ENCODE data around the gene TMPRSS4. TPM values are rescaled to one million over a fixed set of nuclear protein-coding genes. Genes with fewer than 3 reads are reported as not detected.

Gene TMPRSS4, protein sequence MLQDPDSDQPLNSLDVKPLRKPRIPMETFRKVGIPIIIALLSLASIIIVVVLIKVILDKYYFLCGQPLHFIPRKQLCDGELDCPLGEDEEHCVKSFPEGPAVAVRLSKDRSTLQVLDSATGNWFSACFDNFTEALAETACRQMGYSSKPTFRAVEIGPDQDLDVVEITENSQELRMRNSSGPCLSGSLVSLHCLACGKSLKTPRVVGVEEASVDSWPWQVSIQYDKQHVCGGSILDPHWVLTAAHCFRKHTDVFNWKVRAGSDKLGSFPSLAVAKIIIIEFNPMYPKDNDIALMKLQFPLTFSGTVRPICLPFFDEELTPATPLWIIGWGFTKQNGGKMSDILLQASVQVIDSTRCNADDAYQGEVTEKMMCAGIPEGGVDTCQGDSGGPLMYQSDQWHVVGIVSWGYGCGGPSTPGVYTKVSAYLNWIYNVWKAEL
- total RNA-seq (not detected in 2 replicates), polyA plus RNA-seq (not detected in 2 replicates), polyA minus RNA-seq (not detected in 2 replicates)
- not detected for total RNA-seq (2013)

DNA sequence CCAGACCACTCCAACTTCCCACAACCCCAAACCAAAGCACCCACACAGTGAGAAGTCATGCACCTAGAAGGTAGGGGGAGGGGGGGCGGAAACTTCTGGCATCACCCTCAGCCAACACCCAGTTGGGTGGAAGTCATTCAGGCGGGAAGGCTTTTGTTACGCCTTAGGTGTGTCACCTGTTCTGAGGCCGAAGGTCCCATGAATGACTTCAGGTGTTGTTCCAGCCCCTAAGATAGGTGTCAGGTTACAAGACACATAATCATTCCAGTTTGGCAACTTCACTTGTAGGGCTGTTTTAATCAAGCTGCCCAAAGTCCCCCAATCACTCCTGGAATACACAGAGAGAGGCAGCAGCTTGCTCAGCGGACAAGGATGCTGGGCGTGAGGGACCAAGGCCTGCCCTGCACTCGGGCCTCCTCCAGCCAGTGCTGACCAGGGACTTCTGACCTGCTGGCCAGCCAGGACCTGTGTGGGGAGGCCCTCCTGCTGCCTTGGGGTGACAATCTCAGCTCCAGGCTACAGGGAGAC lies at the start of gene TMPRSS4:
TMPRSS4 (plus strand) TSS at position 325 of the 528 bp plus-strand sequence. CDS start 225 bp downstream, outside the sequence.
- peaks cover 0 to 4% (median 1%) of the 10 kb centered on the region in 4 experiments for H3K27me3 ChIP-seq (replicated peaks in 1 of 4; ENCODE audit: control extremely low read depth in 1 of 4, control insufficient read depth in 3 of 4, insufficient read depth in 4 of 4, low read length in 3 of 4)
- no peaks in the 10 kb centered on the region for H3K4me1 ChIP-seq (ENCODE audit: control insufficient read depth in 2 of 2, insufficient read depth in 2 of 2, low read length in 2 of 2)
- no peak within 1 kb of the TSS for H3K4me3 ChIP-seq (ENCODE audit: control extremely low read depth in 1 of 5, extremely low read depth in 1 of 5, insufficient read depth in 1 of 5, low read depth in 2 of 5, low read length in 4 of 5)
- no peak for DNase-seq
- no peak within 1 kb of the TSS for H2AFZ ChIP-seq (ENCODE audit: insufficient read depth, low read depth, low read length, poor library complexity, severe bottlenecking)
- H3K4me2 ChIP-seq (replicated peaks; ENCODE audit: low read depth, low read length, poor library complexity, severe bottlenecking), result no peak within 1 kb of the TSS
- Mint-ChIP-seq H3K4me1 (no peaks in the 10 kb centered on the region), H3K4me3 (no peak within 1 kb of the TSS), H3K27me3 (peaks cover 43% of the 10 kb centered on the region), H3K27ac (no peak within 1 kb of the TSS), H3K9me3 (ENCODE audit: insufficient read depth) (no peaks in the 10 kb centered on the region)
- no peak within 1 kb of the TSS for H3K9ac ChIP-seq (ENCODE audit: low read length)
- H3K9me3 ChIP-seq (ENCODE audit: control extremely low read depth in 1 of 3, control insufficient read depth in 2 of 3, insufficient read depth in 1 of 3, low read length in 2 of 3), result no peaks in the 10 kb centered on the region
- intact Hi-C loops (cut with micrococcal nuclease), result no loop called here
- H4K20me1 ChIP-seq (ENCODE audit: control insufficient read depth, insufficient read depth, low read length, poor library complexity, severe bottlenecking), result no peaks in the 10 kb centered on the region
- POLR2A ChIA-PET, result no interaction called here
- H3K36me3 ChIP-seq (replicated peaks in 1 of 2; ENCODE audit: control extremely low read depth in 1 of 2, control insufficient read depth in 1 of 2, extremely low read depth in 1 of 2, insufficient read depth in 2 of 2, low read length in 1 of 2), result no peaks in the 10 kb centered on the region
- H3K79me2 ChIP-seq (ENCODE audit: control insufficient read depth, insufficient read depth, low read length), result no peaks in the 10 kb centered on the region
- 85% methylated on average over 5 of the region's 7 CpGs for WGBS (ENCODE audit: insufficient coverage)
- CTCF ChIA-PET, result no interaction called here
- no peak for TF ChIP-seq EZH2 (IDR thresholded peaks at IDR 0.05; ENCODE audit: borderline replicate concordance, insufficient read depth, low read depth, low read length, poor library complexity, severe bottlenecking)
- TF ChIP-seq, protein P1, sequence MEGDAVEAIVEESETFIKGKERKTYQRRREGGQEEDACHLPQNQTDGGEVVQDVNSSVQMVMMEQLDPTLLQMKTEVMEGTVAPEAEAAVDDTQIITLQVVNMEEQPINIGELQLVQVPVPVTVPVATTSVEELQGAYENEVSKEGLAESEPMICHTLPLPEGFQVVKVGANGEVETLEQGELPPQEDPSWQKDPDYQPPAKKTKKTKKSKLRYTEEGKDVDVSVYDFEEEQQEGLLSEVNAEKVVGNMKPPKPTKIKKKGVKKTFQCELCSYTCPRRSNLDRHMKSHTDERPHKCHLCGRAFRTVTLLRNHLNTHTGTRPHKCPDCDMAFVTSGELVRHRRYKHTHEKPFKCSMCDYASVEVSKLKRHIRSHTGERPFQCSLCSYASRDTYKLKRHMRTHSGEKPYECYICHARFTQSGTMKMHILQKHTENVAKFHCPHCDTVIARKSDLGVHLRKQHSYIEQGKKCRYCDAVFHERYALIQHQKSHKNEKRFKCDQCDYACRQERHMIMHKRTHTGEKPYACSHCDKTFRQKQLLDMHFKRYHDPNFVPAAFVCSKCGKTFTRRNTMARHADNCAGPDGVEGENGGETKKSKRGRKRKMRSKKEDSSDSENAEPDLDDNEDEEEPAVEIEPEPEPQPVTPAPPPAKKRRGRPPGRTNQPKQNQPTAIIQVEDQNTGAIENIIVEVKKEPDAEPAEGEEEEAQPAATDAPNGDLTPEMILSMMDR (IDR thresholded peaks at IDR 0.05), result no peak
- no peak for ATAC-seq (ENCODE audit: low read depth)
- H3K27ac ChIP-seq (ENCODE audit: low read length in 2 of 2), result no peak within 1 kb of the TSS

DNA sequence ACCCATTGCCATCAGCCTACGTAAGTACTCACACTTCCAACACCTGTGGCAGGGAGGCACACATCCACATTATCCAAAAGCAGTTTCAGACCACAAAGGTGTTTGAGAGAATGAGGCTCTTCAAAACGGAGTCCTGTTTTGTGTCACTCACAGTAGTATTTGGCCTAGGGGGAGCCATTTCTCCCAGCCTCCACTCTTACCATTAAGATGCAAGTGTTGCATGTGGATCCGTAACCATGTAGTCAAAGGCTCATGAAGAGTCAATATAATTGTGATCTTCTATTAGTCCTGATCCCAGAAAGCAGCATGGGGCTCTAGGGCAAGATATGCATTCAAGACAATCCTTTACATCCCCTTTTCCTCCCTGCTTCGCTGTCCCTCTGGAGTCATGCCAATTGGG lies 49.2 kb upstream of the TMPRSS4 start:
- WGBS (ENCODE audit: insufficient coverage), result no CpG with 5 or more reads among the region's 4 CpGs
- no peaks in the 10 kb centered on the region for H3K27me3 ChIP-seq (replicated peaks in 1 of 4; ENCODE audit: control extremely low read depth in 1 of 4, control insufficient read depth in 3 of 4, insufficient read depth in 4 of 4, low read length in 3 of 4)
- no peaks in the 10 kb centered on the region for H3K36me3 ChIP-seq (replicated peaks in 1 of 2; ENCODE audit: control extremely low read depth in 1 of 2, control insufficient read depth in 1 of 2, extremely low read depth in 1 of 2, insufficient read depth in 2 of 2, low read length in 1 of 2)
- POLR2A ChIA-PET, result interaction anchor here (1.3 kb wide), 1 partner anchor 17 kb away, joined by 8 read pairs; no protein-coding TSS in a partner anchor
- ATAC-seq (ENCODE audit: low read depth) (no peak), DNase-seq (no peak)
- H3K9ac ChIP-seq (ENCODE audit: low read length), result no peak overlapping the region
- no peak overlapping the region for H3K4me2 ChIP-seq (replicated peaks; ENCODE audit: low read depth, low read length, poor library complexity, severe bottlenecking)
- no peak overlapping the region for H3K4me3 ChIP-seq (ENCODE audit: control extremely low read depth in 1 of 5, extremely low read depth in 1 of 5, insufficient read depth in 1 of 5, low read depth in 2 of 5, low read length in 4 of 5)
- TF ChIP-seq EZH2 (IDR thresholded peaks at IDR 0.05; ENCODE audit: borderline replicate concordance, insufficient read depth, low read depth, low read length, poor library complexity, severe bottlenecking), result no peak
- TF ChIP-seq, protein P1 (IDR thresholded peaks at IDR 0.05), result no peak
- no peaks in the 10 kb centered on the region for H3K27me3 Mint-ChIP-seq
- no peak overlapping the region for H3K27ac ChIP-seq (ENCODE audit: low read length in 2 of 2)
- no peaks in the 10 kb centered on the region for H3K79me2 ChIP-seq (ENCODE audit: control insufficient read depth, insufficient read depth, low read length)
- peaks cover 19% of the 10 kb centered on the region for H3K4me1 Mint-ChIP-seq
- no peaks in the 10 kb centered on the region for H4K20me1 ChIP-seq (ENCODE audit: control insufficient read depth, insufficient read depth, low read length, poor library complexity, severe bottlenecking)
- peaks cover 5% of the 10 kb centered on the region for H3K9me3 Mint-ChIP-seq (ENCODE audit: insufficient read depth)
- no peak overlapping the region for H2AFZ ChIP-seq (ENCODE audit: insufficient read depth, low read depth, low read length, poor library complexity, severe bottlenecking)
- H3K9me3 ChIP-seq (ENCODE audit: control extremely low read depth in 1 of 3, control insufficient read depth in 2 of 3, insufficient read depth in 1 of 3, low read length in 2 of 3), result no peaks in the 10 kb centered on the region
- intact Hi-C loops (cut with micrococcal nuclease), result no loop called here
- H3K27ac Mint-ChIP-seq, result no peak overlapping the region
- H3K4me1 ChIP-seq (ENCODE audit: control insufficient read depth in 2 of 2, insufficient read depth in 2 of 2, low read length in 2 of 2), result peaks cover 0 to 8% of the 10 kb centered on the region in 2 donors
- H3K4me3 Mint-ChIP-seq, result no peak overlapping the region
- CTCF ChIA-PET, result interaction anchor here (0.6 to 1.2 kb wide), 3 partner anchors 12 to 25 kb away, joined by 3 to 4 read pairs (median 3); no protein-coding TSS in a partner anchor

All from B cell (primary cell).